Esophagus muscularis mucosa (tissue), 4 donors: ENCODE measurements around the gene RNF175. TPM values are rescaled to one million over a fixed set of nuclear protein-coding genes. Genes with fewer than 3 reads are reported as not detected.
A peak's percentile ranks its signal among the peaks of the same experiment; 100 is the strongest.

Experiments used
- DNase-seq: peaks from one replicate; pipeline ENCODE4 v3.0.0-alpha.2; 2017; ENCODE audit errors: extremely low spot score
- H3K27ac ChIP-seq, 4 donors: fragments of 200-600 bp; sonication (generic); replicated peaks in 1 of 4; 1 replicate in 3 of 4; 2 replicates in 1 of 4; pipeline ENCODE4 v1.5.1; 2016 to 2019; ENCODE audit warnings: mild to moderate bottlenecking in 1 of 4
- H3K27me3 ChIP-seq, 4 donors: fragments of 200-600 bp; sonication (generic); one replicate each; pipeline versions ENCODE4 v1.5.1 to v1.6.0; 2016 to 2019
- H3K36me3 ChIP-seq, 4 donors: fragments of 200-600 bp; sonication (generic); one replicate each; pipeline ENCODE4 v1.5.1; 2016 to 2019
- H3K4me1 ChIP-seq, 4 donors: fragments of 200-600 bp; sonication (generic); one replicate each; pipeline ENCODE4 v1.5.1; 2016 to 2019
- H3K4me3 ChIP-seq, 4 donors: fragments of 200-600 bp; sonication (generic); 1 replicate in 2 of 4; 2 replicates in 2 of 4; pipeline ENCODE4 v1.5.1; 2016 to 2019; ENCODE audit warnings: mild to moderate bottlenecking in 4 of 4, moderate library complexity in 1 of 4
- H3K9me3 ChIP-seq, 4 donors: fragments of 200-600 bp; sonication (generic); 1 replicate in 3 of 4; 2 replicates in 1 of 4; pipeline ENCODE4 v1.5.1; 2016 to 2019
- EP300 ChIP-seq: sonication (generic); formaldehyde crosslinking; IDR thresholded peaks from one replicate; pipeline ENCODE4 v1.6.1; 2017; ENCODE audit warnings: antibody characterized with exemption
- POLR2A ChIP-seq: fragments of 450-650 bp; IDR thresholded peaks from one replicate; pipeline ENCODE4 v1.6.1; 2017; ENCODE audit warnings: antibody characterized with exemption, moderate library complexity, mild to moderate bottlenecking, low read depth
- POLR2AphosphoS5 ChIP-seq, 2 donors: sonication (generic); formaldehyde crosslinking; IDR thresholded peaks; one replicate each; pipeline ENCODE4 v1.6.1; 2017; ENCODE audit warnings: antibody characterized with exemption in 2 of 2
- WGBS: methylation state at CpG from one replicate; pipeline ENCODE4 v1.1.5; 2018; 5-methylcytosine and 5-hydroxymethylcytosine counted together
- intact Hi-C: fragments of 100-400 bp; cut with DNase I; formaldehyde crosslinking; loops from one replicate; pipeline ENCODE4 v1.15.1; 2023
- total RNA-seq, 4 donors: library from RNA; depleted of rRNA; stranded (reverse); fragments of >200 nt; gene quantifications; one replicate each; pipeline versions ENCODE4 v1.1.0 to v1.2.1, GENCODE V29; 2016
- TF ChIP-seq, protein P1 (sequence below), 3 experiments: fragments of 200-600 bp in 2 of 3; fragments of 450-650 bp in 1 of 3; sonication (generic) in 2 of 3; IDR thresholded peaks; one replicate each; pipeline ENCODE4 v1.5.1; 2017 to 2019; ENCODE audit warnings: antibody characterized with exemption in 3 of 3, mild to moderate bottlenecking in 2 of 3, moderate library complexity in 1 of 3

RNF175 gene
- total RNA-seq: 1 to 10 TPM in 1 of 4 donors, under 1 TPM in 2, not detected in 1; 0.19 to 1.4 (median 0.50) TPM

DNA sequence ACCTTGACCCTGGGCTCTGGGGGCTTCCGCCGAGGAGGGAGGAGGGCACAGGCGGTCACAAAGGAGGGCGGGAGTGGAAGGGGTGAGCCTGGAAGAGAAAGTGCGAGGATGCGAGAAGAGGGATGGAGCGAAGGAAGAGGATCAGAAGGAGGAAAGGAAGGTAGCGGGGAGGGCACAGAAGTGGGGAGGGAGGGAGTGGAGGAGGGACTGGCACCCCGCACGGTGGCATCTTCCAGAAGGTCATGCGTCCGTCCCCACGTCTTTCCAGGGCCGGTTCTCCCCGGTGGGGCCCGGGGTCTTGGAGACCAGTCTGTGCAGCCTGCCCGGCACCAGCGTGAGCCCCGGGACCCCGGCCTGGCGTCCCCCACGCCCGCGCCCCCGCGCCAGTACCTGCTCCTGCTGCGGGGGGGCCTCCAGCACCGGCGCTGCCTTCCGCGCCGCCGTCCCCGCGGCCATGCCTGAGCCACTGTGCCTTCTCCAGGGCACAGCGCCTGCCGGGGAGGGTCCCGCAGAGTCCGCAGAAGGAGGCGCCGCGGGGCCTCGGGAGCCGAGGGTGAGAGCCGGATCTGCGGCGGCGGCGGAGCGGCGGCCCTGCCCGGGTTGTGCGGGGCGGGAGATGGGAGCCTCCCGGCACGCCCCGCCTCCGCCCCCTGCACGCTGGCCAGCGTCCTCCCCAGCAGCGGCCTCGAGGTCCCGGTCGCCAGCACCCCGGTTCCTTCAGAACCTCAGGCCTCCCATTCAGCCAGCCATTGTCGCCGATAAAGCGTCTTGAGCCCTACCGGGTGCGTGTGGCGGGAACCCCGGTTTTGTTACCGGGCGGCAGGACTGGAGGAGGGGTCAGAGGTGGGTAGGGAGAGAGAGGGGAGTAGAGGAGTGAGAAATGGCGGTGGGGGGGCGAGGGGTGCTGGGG is at the start of gene RNF175:
Gene RNF175, minus strand, starts transcription at position 618 of the 910 bp plus-strand sequence. Its CDS starts 162 bp downstream, at position 456.
- Histone ChIP-seq H3K9me3 (no peaks in the 10 kb centered on the region), H3K4me3 (peak within 1 kb of the TSS; percentile 55 to 69 (median 60)), H3K27me3 (peaks cover 0 to 21% (median 11%) of the 10 kb centered on the region in 4 donors), H3K4me1 (peaks cover 3 to 13% (median 13%) of the 10 kb centered on the region in 4 donors), H3K36me3 (no peaks in the 10 kb centered on the region), H3K27ac (no peak within 1 kb of the TSS)
- TF ChIP-seq POLR2AphosphoS5 (IDR thresholded peaks at IDR 0.05) (no peak), EP300 (no peak), POLR2A (no peak)
- TF ChIP-seq, protein P1, sequence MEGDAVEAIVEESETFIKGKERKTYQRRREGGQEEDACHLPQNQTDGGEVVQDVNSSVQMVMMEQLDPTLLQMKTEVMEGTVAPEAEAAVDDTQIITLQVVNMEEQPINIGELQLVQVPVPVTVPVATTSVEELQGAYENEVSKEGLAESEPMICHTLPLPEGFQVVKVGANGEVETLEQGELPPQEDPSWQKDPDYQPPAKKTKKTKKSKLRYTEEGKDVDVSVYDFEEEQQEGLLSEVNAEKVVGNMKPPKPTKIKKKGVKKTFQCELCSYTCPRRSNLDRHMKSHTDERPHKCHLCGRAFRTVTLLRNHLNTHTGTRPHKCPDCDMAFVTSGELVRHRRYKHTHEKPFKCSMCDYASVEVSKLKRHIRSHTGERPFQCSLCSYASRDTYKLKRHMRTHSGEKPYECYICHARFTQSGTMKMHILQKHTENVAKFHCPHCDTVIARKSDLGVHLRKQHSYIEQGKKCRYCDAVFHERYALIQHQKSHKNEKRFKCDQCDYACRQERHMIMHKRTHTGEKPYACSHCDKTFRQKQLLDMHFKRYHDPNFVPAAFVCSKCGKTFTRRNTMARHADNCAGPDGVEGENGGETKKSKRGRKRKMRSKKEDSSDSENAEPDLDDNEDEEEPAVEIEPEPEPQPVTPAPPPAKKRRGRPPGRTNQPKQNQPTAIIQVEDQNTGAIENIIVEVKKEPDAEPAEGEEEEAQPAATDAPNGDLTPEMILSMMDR (IDR thresholded peaks at IDR 0.05): no peak
- intact Hi-C loops: no loop called here
- 7% methylated on average over 28 of the region's 76 CpGs for whole genome bisulfite sequencing
- no peak for DNase-seq

DNA sequence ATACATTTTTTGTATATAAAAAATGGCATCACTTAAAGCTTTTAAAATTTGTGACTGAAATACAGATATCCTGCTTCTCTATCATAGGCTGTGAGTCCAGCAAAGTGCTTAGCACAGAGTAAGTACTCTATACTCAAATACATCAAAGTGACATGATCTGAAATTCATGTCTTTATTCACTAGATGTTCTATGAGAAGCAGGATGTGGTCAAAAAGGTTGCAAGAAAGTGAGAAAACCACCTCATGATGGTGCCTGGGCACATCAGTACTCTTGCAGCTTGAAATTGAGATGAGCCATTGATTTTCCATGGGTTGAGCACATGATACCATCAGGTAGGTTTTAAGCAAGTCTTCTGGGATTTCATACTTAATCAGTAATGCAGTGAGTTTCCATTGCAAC is 49.5 kb upstream of the RNF175 start:
- no peak for TF ChIP-seq POLR2AphosphoS5 (IDR thresholded peaks at IDR 0.05)
- TF ChIP-seq, protein P1 (IDR thresholded peaks at IDR 0.05): no peak
- TF ChIP-seq POLR2A: no peak
- no peak for TF ChIP-seq EP300
- no peak for DNase-seq
- Histone ChIP-seq H3K27ac (no peak overlapping the region), H3K4me3 (no peak overlapping the region), H3K36me3 (no peaks in the 10 kb centered on the region), H3K9me3 (no peaks in the 10 kb centered on the region), H3K4me1 (no peaks in the 10 kb centered on the region), H3K27me3 (no peaks in the 10 kb centered on the region)
- intact Hi-C loops: no loop called here

DNA sequence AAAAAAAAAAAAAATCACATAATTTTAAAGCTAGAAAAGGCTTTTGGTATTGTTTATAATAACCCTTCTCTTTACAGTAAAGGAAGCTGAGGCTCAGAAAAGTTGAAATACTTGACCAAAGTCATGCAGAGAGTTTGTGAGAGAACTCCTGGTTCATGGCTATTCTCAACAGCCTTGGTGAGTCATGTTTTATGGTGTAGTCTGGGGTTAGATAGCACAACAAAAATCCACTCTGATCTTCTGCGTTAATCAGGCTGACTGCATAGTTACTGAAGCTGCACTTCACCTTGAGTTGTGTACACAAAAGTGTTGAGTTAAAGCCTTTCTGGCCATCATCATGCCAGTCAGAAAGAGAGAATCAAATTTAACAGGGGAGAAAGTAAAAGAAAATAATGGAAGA is 48.4 kb upstream of the RNF175 start:
- Histone ChIP-seq H3K36me3 (no peaks in the 10 kb centered on the region), H3K27ac (no peak overlapping the region), H3K4me3 (no peak overlapping the region), H3K4me1 (no peaks in the 10 kb centered on the region), H3K9me3 (no peaks in the 10 kb centered on the region), H3K27me3 (no peaks in the 10 kb centered on the region)
- intact Hi-C loops: no loop called here
- 64% methylated on average over 1 of the region's 1 CpG for WGBS
- TF ChIP-seq POLR2A (no peak), EP300 (no peak), POLR2AphosphoS5 (IDR thresholded peaks at IDR 0.05) (no peak)
- TF ChIP-seq, protein P1 (IDR thresholded peaks at IDR 0.05): no peak
- no peak for DNase-seq

DNA sequence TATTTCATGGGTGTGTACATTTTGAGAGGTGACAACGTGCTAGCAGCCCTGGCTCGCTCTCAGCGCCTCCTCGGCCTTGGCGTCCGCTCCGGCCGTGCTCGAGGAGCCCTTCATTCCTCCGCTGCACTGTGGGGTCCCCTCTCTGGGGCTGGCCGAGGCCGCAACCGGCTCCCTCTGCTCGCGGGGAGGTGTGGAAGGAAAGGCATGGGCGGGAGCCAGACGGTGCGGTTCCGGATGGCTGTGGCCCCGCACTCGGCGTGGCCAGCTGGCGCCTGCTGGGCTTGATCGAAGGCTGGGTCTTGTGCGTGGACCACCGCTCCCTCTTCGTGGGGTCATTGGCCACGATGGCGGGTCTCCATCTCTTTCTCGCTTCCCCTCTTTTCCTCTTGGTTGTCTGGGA is 46.2 kb upstream of the RNF175 start:
- WGBS: 94% methylated on average over 20 of the region's 30 CpGs

More for the DNA sequence above, 46.2 kb upstream of the RNF175 start:
- no peak for DNase-seq
- TF ChIP-seq POLR2A (no peak), POLR2AphosphoS5 (IDR thresholded peaks at IDR 0.05) (no peak), EP300 (no peak)
- TF ChIP-seq, protein P1 (IDR thresholded peaks at IDR 0.05): no peak
- Histone ChIP-seq H3K4me3 (no peak overlapping the region), H3K36me3 (no peaks in the 10 kb centered on the region), H3K4me1 (no peaks in the 10 kb centered on the region), H3K27me3 (no peaks in the 10 kb centered on the region), H3K9me3 (no peaks in the 10 kb centered on the region), H3K27ac (no peak overlapping the region)
- intact Hi-C loops: no loop called here
